GM23338 (cell line): Measurements from ENCODE around the gene PRUNE2.

Experiments
- EZH2 ChIP-seq: fragments of 200-600 bp; sonication (generic); IDR thresholded peaks from one replicate; pipeline ENCODE4 v1.8.0; 2017; ENCODE audit warnings: antibody characterized with exemption, mild to moderate bottlenecking, low read depth; ENCODE audit not compliant: unreplicated experiment
- JUNB ChIP-seq: IDR thresholded peaks from one replicate; pipeline ENCODE4 v1.6.1; 2016; ENCODE audit warnings: antibody characterized with exemption; ENCODE audit not compliant: unreplicated experiment
- POLR2AphosphoS5 ChIP-seq: IDR thresholded peaks from 2 replicates; pipeline ENCODE4 v1.6.1; 2016; ENCODE audit warnings: antibody characterized with exemption, low read depth
- STAT1 ChIP-seq: IDR thresholded peaks from one replicate; pipeline ENCODE4 v1.6.1; 2016; ENCODE audit warnings: antibody characterized with exemption; ENCODE audit not compliant: unreplicated experiment
- ZNF114 ChIP-seq: fragments of 250-450 bp; sonication (Bioruptor Pico); IDR thresholded peaks from 2 replicates; pipeline ENCODE4 v1.5.0; 2020; ENCODE audit warnings: mild to moderate bottlenecking, moderate library complexity
- ZNF331 ChIP-seq: fragments of 250-450 bp; sonication (Bioruptor Pico); IDR thresholded peaks from 2 replicates; pipeline ENCODE4 v1.5.0; 2020; ENCODE audit warnings: low read depth, mild to moderate bottlenecking, moderate library complexity
- TF ChIP-seq, protein P1 (sequence below), 2 experiments: fragments of 200-600 bp in 1 of 2; sonication (generic) in 1 of 2; conservative IDR thresholded peaks; 2 replicates each; pipeline versions ENCODE4 v1.5.1 to v1.6.1; 2016 to 2017; ENCODE audit warnings: antibody characterized with exemption in 2 of 2, low read depth in 2 of 2, mild to moderate bottlenecking in 2 of 2, moderate library complexity in 1 of 2
- TF ChIP-seq, protein P2 (sequence below): IDR thresholded peaks from one replicate; pipeline ENCODE4 v1.6.1; 2018; ENCODE audit warnings: antibody characterized with exemption; ENCODE audit not compliant: unreplicated experiment
- TF ChIP-seq, protein P3 (sequence below): IDR thresholded peaks from 2 replicates; pipeline ENCODE4 v1.6.1; 2016; ENCODE audit warnings: antibody characterized with exemption

DNA sequence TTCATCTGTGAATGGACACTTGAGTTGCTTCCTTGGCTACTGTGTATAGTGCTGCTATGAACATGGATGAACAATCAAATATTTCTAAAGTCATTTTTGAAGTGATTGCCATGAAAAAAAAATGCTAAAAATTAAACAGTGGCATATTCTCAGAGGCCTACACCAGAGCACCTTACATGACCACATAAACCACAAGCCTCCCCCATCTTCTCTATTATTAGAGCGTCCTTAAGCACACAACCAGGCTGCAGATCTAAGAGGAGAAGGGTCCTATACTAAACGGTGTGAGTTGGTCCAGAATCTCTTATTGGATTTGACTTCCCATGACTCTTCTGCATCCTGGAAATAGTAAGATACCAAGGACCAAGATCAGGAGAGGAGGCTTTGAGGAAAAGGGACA is 107.4 kb downstream of the PRUNE2 start:
- TF ChIP-seq, protein P1, sequence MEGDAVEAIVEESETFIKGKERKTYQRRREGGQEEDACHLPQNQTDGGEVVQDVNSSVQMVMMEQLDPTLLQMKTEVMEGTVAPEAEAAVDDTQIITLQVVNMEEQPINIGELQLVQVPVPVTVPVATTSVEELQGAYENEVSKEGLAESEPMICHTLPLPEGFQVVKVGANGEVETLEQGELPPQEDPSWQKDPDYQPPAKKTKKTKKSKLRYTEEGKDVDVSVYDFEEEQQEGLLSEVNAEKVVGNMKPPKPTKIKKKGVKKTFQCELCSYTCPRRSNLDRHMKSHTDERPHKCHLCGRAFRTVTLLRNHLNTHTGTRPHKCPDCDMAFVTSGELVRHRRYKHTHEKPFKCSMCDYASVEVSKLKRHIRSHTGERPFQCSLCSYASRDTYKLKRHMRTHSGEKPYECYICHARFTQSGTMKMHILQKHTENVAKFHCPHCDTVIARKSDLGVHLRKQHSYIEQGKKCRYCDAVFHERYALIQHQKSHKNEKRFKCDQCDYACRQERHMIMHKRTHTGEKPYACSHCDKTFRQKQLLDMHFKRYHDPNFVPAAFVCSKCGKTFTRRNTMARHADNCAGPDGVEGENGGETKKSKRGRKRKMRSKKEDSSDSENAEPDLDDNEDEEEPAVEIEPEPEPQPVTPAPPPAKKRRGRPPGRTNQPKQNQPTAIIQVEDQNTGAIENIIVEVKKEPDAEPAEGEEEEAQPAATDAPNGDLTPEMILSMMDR (conservative IDR thresholded peaks at IDR 0.05; ENCODE audit: low read depth in 2 of 2): no peak
- TF ChIP-seq POLR2AphosphoS5 (no peak), EZH2 (no peak), JUNB (no peak), STAT1 (no peak), ZNF114 (CRISPR knock-in tag) (no peak), ZNF331 (CRISPR knock-in tag) (no peak)
- TF ChIP-seq, protein P2, sequence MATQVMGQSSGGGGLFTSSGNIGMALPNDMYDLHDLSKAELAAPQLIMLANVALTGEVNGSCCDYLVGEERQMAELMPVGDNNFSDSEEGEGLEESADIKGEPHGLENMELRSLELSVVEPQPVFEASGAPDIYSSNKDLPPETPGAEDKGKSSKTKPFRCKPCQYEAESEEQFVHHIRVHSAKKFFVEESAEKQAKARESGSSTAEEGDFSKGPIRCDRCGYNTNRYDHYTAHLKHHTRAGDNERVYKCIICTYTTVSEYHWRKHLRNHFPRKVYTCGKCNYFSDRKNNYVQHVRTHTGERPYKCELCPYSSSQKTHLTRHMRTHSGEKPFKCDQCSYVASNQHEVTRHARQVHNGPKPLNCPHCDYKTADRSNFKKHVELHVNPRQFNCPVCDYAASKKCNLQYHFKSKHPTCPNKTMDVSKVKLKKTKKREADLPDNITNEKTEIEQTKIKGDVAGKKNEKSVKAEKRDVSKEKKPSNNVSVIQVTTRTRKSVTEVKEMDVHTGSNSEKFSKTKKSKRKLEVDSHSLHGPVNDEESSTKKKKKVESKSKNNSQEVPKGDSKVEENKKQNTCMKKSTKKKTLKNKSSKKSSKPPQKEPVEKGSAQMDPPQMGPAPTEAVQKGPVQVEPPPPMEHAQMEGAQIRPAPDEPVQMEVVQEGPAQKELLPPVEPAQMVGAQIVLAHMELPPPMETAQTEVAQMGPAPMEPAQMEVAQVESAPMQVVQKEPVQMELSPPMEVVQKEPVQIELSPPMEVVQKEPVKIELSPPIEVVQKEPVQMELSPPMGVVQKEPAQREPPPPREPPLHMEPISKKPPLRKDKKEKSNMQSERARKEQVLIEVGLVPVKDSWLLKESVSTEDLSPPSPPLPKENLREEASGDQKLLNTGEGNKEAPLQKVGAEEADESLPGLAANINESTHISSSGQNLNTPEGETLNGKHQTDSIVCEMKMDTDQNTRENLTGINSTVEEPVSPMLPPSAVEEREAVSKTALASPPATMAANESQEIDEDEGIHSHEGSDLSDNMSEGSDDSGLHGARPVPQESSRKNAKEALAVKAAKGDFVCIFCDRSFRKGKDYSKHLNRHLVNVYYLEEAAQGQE: no peak
- TF ChIP-seq, protein P3, sequence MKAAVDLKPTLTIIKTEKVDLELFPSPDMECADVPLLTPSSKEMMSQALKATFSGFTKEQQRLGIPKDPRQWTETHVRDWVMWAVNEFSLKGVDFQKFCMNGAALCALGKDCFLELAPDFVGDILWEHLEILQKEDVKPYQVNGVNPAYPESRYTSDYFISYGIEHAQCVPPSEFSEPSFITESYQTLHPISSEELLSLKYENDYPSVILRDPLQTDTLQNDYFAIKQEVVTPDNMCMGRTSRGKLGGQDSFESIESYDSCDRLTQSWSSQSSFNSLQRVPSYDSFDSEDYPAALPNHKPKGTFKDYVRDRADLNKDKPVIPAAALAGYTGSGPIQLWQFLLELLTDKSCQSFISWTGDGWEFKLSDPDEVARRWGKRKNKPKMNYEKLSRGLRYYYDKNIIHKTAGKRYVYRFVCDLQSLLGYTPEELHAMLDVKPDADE: no peak
